Karpas-422 (cell line): ENCODE data around the gene AK4. TPM values are rescaled to one million over a fixed set of nuclear protein-coding genes. Genes with fewer than 3 reads are reported as not detected.

Experiments used
- small RNA-seq: library from RNA; depleted of rRNA; stranded (forward); fragments of <200 nt; gene quantifications from one replicate; pipeline ENCODE3, GENCODE V24; 2014
- total RNA-seq: library from RNA; depleted of rRNA; stranded (reverse); fragments of >200 nt; shearing (Covaris generic); gene quantifications from 2 replicates; pipeline ENCODE4 v1.2.3, GENCODE V29; 2014; ENCODE audit warnings: low replicate concordance; rRNA removed

AK4 gene
- total RNA-seq, 1 experiment from 2014 or later, result 0.37 TPM

Small RNA genes lying within 50 kb of the gene (small RNA-seq; reads per million reads assigned to genes)
- gene RPS29P7, result not detected

Other genes with a start within 250 kb of the AK4 start
- gene JAK1, start 181.7 kb upstream of the AK4 start, total RNA-seq, result 19.6 and 33.7 TPM in 2 replicates
- 0.37 and 0.72 TPM in 2 replicates for gene DNAJC6, start 161.3 kb downstream of the AK4 start, total RNA-seq